ENCODE results near the gene PMPCA. TPM values are rescaled to one million over a fixed set of nuclear protein-coding genes. Genes with fewer than 3 reads are reported as not detected.

The PMPCA gene
- total and polyA plus RNA-seq, 2 of the 8 experiments (the other 6 are each of a cell fraction or from before 2014, with no cell fraction given), result 60.0 to 88.2 TPM

GRCh38 chr9:136370687-136371532, 39.5 kb upstream of the PMPCA start:
- no peaks in the 10 kb centered on the region for H3K23me2 ChIP-seq (ENCODE audit: low read depth, low read length)
- DNase-seq (ENCODE audit: low read depth in 1 of 2, low spot score in 2 of 2), result no peak
- H3K14ac ChIP-seq (ENCODE audit: insufficient read length), result no peak overlapping the region
- H4K20me1 ChIP-seq (replicated peaks in 1 of 2; ENCODE audit: control insufficient read depth in 1 of 2, insufficient read depth in 2 of 2, low read length in 2 of 2), result peaks cover under 1 to 2% of the 10 kb centered on the region in 2 experiments
- no peak overlapping the region for H2BK15ac ChIP-seq (ENCODE audit: low read length)
- no peak overlapping the region for H3K27ac ChIP-seq (ENCODE audit: low read depth, low read length)
- H3K27me3 ChIP-seq (replicated peaks in 1 of 4; ENCODE audit: control insufficient read depth in 3 of 4, extremely low read depth in 1 of 4, insufficient read depth in 3 of 4, low read length in 3 of 4), result no peaks in the 10 kb centered on the region
- H3K23ac ChIP-seq (ENCODE audit: insufficient read length), result no peak overlapping the region
- H2BK120ac ChIP-seq (replicated peaks; ENCODE audit: low read depth, low read length), result no peak overlapping the region
- H3K56ac ChIP-seq (replicated peaks; ENCODE audit: insufficient read length, low read depth, low read length), result no peak overlapping the region
- H3K4ac ChIP-seq (replicated peaks; ENCODE audit: insufficient read length, low read depth, low read length), result no peak overlapping the region
- no peak overlapping the region for H2BK12ac ChIP-seq (ENCODE audit: low read depth, low read length)
- H3K36me3 ChIP-seq (ENCODE audit: control insufficient read depth in 2 of 4, insufficient read depth in 4 of 4, low read length in 3 of 4), result no peaks in the 10 kb centered on the region; a peak in 1 of 8 replicates
- no peak overlapping the region for H2AK5ac ChIP-seq (ENCODE audit: low read depth, low read length)
- CTCF ChIA-PET (ENCODE audit: partially characterized antibody), result interaction anchor here (1.1 to 3.0 kb wide), 8 partner anchors 8 to 301 kb away, joined by 3 to 19 read pairs (median 6); partner anchors contain the start of gene DNLZ
- no peak overlapping the region for H3K9ac ChIP-seq (replicated peaks in 1 of 4; ENCODE audit: extremely low read depth in 1 of 4, low read depth in 3 of 4, low read length in 3 of 4)
- POLR2A ChIA-PET (ENCODE audit: partially characterized antibody), result interaction anchor here (0.8 to 7.2 kb wide), 8 partner anchors 9 to 68 kb away, joined by 3 to 43 read pairs (median 4); partner anchors contain the start of genes DNLZ and SNAPC4
- H3K9me3 ChIP-seq (ENCODE audit: insufficient read depth in 2 of 2, low read depth in 1 of 2, low read length in 1 of 2), result no peaks in the 10 kb centered on the region
- H3K4me1 ChIP-seq (replicated peaks in 1 of 4; ENCODE audit: control insufficient read depth in 3 of 4, insufficient read depth in 4 of 4, low read length in 3 of 4), result no peaks in the 10 kb centered on the region
- no peak overlapping the region; the same call in 1 of the 2 replicates for H2BK5ac ChIP-seq (ENCODE audit: low read depth, low read length)
- no peak overlapping the region for H3K4me3 ChIP-seq (ENCODE audit: extremely low read depth in 1 of 4, insufficient read depth in 2 of 4, low read depth in 3 of 4, low read length in 4 of 4)
- peak overlapping the region; percentile 80; the same call in 1 of the 2 replicates for H4K8ac ChIP-seq (ENCODE audit: extremely low read depth, insufficient read depth, low read length)
- H4K91ac ChIP-seq (replicated peaks; ENCODE audit: insufficient read length, low read length), result no peak overlapping the region
- no peak overlapping the region; the same call in 1 of the 2 replicates for H3K18ac ChIP-seq (ENCODE audit: extremely low read depth, low read length)
- no peak overlapping the region for H3K4me2 ChIP-seq (ENCODE audit: insufficient read depth in 1 of 2, low read depth in 2 of 2, low read length in 2 of 2)
- no peak overlapping the region for H4K5ac ChIP-seq (ENCODE audit: insufficient read length, low read depth, low read length)
- 92% methylated on average over 33 of the region's 54 CpGs; no CpG with 5 or more reads in 1 of the 2 experiments for WGBS, 2 experiments (ENCODE audit: extremely low coverage in 1 of 2, insufficient coverage in 1 of 2, insufficient read length in 1 of 2, insufficient replicate concordance in 2 of 2, low coverage in 1 of 2, low lambda C conversion rate in 2 of 2, missing lambda C conversion rate in 1 of 2)
- FAIRE-seq, result no peak
- H2BK20ac ChIP-seq (ENCODE audit: low read length), result no peak overlapping the region
- H3K79me2 ChIP-seq (ENCODE audit: control insufficient read depth in 1 of 2, insufficient read depth in 2 of 2, low read length in 2 of 2), result no peaks in the 10 kb centered on the region
- no peak overlapping the region for H2AFZ ChIP-seq (ENCODE audit: low read length)
- H3K79me1 ChIP-seq (ENCODE audit: low read depth, low read length), result no peaks in the 10 kb centered on the region
- TF ChIP-seq RBBP5 (IDR thresholded peaks at IDR 0.05; ENCODE audit: borderline replicate concordance, low read depth, low read length) (no peak), KDM1A (IDR thresholded peaks at IDR 0.05; ENCODE audit: borderline replicate concordance, low read length) (no peak), JUND (IDR thresholded peaks at IDR 0.05; ENCODE audit: low read length) (no peak), RAD21 (IDR thresholded peaks at IDR 0.05 in 1 of 2, conservative IDR thresholded peaks at IDR 0.05 in 1 of 2; ENCODE audit: low read depth in 2 of 2, low read length in 2 of 2) (no peak), BACH1 (IDR thresholded peaks at IDR 0.05; ENCODE audit: low read length) (no peak), MAX (IDR thresholded peaks at IDR 0.05) (no peak), POLR2A (IDR thresholded peaks at IDR 0.05; ENCODE audit: control extremely low read depth in 1 of 2, low read depth in 2 of 2, low read length in 2 of 2) (no peak), ATF3 (IDR thresholded peaks at IDR 0.05; ENCODE audit: insufficient read depth, low read depth, low read length) (no peak), GTF2F1 (IDR thresholded peaks at IDR 0.05; ENCODE audit: borderline replicate concordance, low read depth, low read length) (no peak), TEAD4 (IDR thresholded peaks at IDR 0.05; ENCODE audit: low read depth, low read length) (no peak), GABPA (IDR thresholded peaks at IDR 0.05; ENCODE audit: borderline replicate concordance, insufficient read depth, low read length) (no peak)

Data from H1 (cell line).